HL-60 (cell line): ENCODE data around the gene DIAPH1.

Experiments used
- DNase-seq, 2 experiments: peaks; one replicate each; pipeline ENCODE4 v3.0.0-alpha.2; 2010 to 2020; ENCODE audit warnings: low read depth in 1 of 2, low spot score in 1 of 2
- H3K27ac ChIP-seq: fragments of 250-450 bp; sonication (Bioruptor Pico); replicated peaks from 2 replicates; pipeline ENCODE4 v1.5.1; 2020; ENCODE audit warnings: mild to moderate bottlenecking, moderate library complexity
- H3K27me3 ChIP-seq: fragments of 250-450 bp; sonication (Bioruptor Pico); 2 replicates; pipeline ENCODE4 v1.5.1; 2021; ENCODE audit warnings: mild to moderate bottlenecking, moderate library complexity; ENCODE audit not compliant: insufficient read depth, poor library complexity, severe bottlenecking
- H3K4me3 ChIP-seq: replicated peaks from 2 replicates; pipeline ENCODE4 v1.5.1; 2011; ENCODE audit warnings: mild to moderate bottlenecking, control low read depth, low read length; ENCODE audit not compliant: insufficient read depth
- GABPA ChIP-seq: IDR thresholded peaks from 2 replicates; pipeline ENCODE4 v1.6.1; 2012; ENCODE audit warnings: low read depth
- POLR2AphosphoS5 ChIP-seq: IDR thresholded peaks from 2 replicates; pipeline ENCODE4 v1.6.1; 2012; ENCODE audit warnings: low read depth
- SPI1 ChIP-seq: IDR thresholded peaks from 2 replicates; pipeline ENCODE4 v1.6.1; 2012; ENCODE audit warnings: low read depth, mild to moderate bottlenecking, borderline replicate concordance
- TF ChIP-seq, protein P1 (sequence below): IDR thresholded peaks from 2 replicates; pipeline ENCODE4 v1.6.1; 2012; ENCODE audit warnings: low read depth; ENCODE audit not compliant: insufficient replicate concordance
- TF ChIP-seq, protein P2 (sequence below): IDR thresholded peaks from one replicate; pipeline ENCODE4 v1.5.1; 2011; ENCODE audit warnings: low read length, control low read depth, inconsistent platforms; ENCODE audit not compliant: insufficient read depth

Gene DIAPH1

DNA sequence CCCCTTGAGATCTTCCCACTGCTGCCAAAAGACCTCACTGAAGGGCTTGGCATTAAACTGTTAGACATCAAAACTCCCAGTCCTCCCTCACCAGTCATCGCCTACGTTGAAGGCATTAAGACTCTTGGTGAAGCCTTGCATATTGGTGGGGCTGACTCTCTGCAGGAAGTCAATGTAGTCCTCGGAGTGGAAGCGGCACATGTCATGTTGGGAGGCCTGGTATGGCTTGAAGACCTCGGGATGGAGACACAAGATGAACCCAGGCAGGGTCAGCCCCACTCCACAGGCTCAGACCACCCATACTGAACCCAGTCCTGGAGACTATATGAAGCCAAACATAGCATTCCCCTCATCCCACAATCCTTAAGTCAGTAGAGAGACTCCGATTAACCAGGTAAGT, 15.9 kb upstream of the DIAPH1 start:
- Histone ChIP-seq H3K27ac (no peak overlapping the region), H3K27me3 (no peaks in the 10 kb centered on the region), H3K4me3 (no peak overlapping the region)
- no peak for TF ChIP-seq POLR2AphosphoS5
- TF ChIP-seq, protein P1, sequence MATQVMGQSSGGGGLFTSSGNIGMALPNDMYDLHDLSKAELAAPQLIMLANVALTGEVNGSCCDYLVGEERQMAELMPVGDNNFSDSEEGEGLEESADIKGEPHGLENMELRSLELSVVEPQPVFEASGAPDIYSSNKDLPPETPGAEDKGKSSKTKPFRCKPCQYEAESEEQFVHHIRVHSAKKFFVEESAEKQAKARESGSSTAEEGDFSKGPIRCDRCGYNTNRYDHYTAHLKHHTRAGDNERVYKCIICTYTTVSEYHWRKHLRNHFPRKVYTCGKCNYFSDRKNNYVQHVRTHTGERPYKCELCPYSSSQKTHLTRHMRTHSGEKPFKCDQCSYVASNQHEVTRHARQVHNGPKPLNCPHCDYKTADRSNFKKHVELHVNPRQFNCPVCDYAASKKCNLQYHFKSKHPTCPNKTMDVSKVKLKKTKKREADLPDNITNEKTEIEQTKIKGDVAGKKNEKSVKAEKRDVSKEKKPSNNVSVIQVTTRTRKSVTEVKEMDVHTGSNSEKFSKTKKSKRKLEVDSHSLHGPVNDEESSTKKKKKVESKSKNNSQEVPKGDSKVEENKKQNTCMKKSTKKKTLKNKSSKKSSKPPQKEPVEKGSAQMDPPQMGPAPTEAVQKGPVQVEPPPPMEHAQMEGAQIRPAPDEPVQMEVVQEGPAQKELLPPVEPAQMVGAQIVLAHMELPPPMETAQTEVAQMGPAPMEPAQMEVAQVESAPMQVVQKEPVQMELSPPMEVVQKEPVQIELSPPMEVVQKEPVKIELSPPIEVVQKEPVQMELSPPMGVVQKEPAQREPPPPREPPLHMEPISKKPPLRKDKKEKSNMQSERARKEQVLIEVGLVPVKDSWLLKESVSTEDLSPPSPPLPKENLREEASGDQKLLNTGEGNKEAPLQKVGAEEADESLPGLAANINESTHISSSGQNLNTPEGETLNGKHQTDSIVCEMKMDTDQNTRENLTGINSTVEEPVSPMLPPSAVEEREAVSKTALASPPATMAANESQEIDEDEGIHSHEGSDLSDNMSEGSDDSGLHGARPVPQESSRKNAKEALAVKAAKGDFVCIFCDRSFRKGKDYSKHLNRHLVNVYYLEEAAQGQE, result no peak
- TF ChIP-seq, protein P2, sequence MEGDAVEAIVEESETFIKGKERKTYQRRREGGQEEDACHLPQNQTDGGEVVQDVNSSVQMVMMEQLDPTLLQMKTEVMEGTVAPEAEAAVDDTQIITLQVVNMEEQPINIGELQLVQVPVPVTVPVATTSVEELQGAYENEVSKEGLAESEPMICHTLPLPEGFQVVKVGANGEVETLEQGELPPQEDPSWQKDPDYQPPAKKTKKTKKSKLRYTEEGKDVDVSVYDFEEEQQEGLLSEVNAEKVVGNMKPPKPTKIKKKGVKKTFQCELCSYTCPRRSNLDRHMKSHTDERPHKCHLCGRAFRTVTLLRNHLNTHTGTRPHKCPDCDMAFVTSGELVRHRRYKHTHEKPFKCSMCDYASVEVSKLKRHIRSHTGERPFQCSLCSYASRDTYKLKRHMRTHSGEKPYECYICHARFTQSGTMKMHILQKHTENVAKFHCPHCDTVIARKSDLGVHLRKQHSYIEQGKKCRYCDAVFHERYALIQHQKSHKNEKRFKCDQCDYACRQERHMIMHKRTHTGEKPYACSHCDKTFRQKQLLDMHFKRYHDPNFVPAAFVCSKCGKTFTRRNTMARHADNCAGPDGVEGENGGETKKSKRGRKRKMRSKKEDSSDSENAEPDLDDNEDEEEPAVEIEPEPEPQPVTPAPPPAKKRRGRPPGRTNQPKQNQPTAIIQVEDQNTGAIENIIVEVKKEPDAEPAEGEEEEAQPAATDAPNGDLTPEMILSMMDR, result no peak
- TF ChIP-seq SPI1, result no peak
- TF ChIP-seq GABPA, result no peak
- no peak for DNase-seq

DNA sequence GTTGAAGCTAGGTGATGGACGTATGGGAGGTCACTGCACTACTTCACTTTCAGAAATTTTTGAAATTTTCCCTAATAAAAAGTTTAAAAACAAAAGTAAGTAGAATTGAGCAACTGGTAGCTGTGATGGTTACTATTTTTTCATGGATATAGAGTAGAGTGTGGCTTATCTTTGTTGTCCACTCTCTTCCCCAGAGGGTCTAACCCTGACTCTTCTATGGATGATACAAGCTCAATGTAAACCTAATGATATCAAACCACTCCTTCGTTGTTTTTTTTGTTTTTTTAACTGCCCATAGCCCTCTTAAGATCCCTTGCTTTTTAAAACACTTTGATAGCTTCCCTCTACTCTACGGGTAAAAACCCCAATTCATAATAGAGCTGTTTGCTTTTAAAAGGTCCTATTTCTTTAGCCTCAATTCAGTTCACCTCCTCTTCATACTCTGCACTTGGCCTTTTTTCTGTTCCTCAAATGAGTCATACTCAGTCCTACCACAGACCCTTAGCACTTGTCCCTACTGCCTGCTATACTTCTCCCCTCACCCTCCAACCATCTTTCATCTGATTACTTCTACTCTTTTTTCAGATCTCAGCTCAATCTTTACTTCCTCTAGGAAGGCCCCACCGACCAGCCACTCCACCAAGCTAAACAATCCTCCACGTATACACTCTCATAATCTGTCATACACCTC, 15.2 kb upstream of the DIAPH1 start:
- Histone ChIP-seq H3K27me3 (no peaks in the 10 kb centered on the region), H3K4me3 (no peak overlapping the region), H3K27ac (no peak overlapping the region)
- TF ChIP-seq, protein P1, result no peak
- TF ChIP-seq SPI1, result 0 out of 2 replicates have a peak, but pooled peaks have one; percentile 18
- TF ChIP-seq, protein P2, result no peak
- no peak for TF ChIP-seq GABPA
- no peak for DNase-seq

DNA sequence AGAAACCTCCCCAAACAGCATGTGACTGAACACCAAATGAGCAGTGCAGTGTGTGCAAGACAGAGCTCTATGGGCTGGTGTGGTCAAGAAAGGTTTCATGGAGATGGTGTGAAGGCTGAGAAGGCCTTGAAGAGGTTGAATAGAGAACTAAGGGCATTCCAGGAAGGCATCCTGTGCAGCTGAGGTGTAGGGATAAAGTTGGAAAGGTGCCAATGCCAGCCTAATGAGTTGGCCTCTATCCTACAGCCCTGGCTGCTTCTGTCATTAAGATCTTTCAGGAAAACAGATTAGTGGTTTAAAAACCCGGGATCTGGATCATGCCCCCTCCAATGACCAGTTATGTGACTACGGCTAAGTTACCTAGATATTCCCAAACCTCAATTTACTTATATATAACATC, 13.8 kb upstream of the DIAPH1 start:
- Histone ChIP-seq H3K27ac (no peak overlapping the region), H3K4me3 (no peak overlapping the region), H3K27me3 (no peaks in the 10 kb centered on the region)
- TF ChIP-seq, protein P2, result no peak
- TF ChIP-seq SPI1 (no peak), POLR2AphosphoS5 (no peak), GABPA (no peak)
- TF ChIP-seq, protein P1, result no peak
- no peak for DNase-seq
